H9 (cell line): ENCODE data around the gene AGT. TPM values are rescaled to one million over a fixed set of nuclear protein-coding genes. Genes with fewer than 3 reads are reported as not detected.

Source experiments
- DNase-seq: peaks from one replicate; pipeline ENCODE4 v3.0.0-alpha.2; 2017
- H2AFZ ChIP-seq: one replicate; pipeline ENCODE4 v1.6.1; 2013; ENCODE audit warnings: mild to moderate bottlenecking, low read length, control low read depth, moderate library complexity
- H2AK5ac ChIP-seq: 2 replicates; pipeline ENCODE4 v1.6.1; 2013; ENCODE audit warnings: low read length, control low read depth, mixed read lengths; ENCODE audit not compliant: insufficient read length
- H2BK120ac ChIP-seq: one replicate; pipeline ENCODE4 v1.6.1; 2013; ENCODE audit warnings: low read depth, mild to moderate bottlenecking, low read length, control low read depth, inconsistent platforms; ENCODE audit not compliant: poor library complexity, severe bottlenecking
- H2BK12ac ChIP-seq: 2 replicates; pipeline ENCODE4 v1.6.1; 2013; ENCODE audit warnings: low read length, control low read depth, mixed read lengths, low read depth; ENCODE audit not compliant: insufficient read length
- H2BK15ac ChIP-seq: 2 replicates; pipeline ENCODE4 v1.6.1; 2013; ENCODE audit warnings: low read depth, low read length, control low read depth
- H2BK20ac ChIP-seq: one replicate; pipeline ENCODE4 v1.6.1; 2013; ENCODE audit warnings: low read depth, mild to moderate bottlenecking, low read length, control low read depth, inconsistent platforms; ENCODE audit not compliant: poor library complexity, severe bottlenecking
- H2BK5ac ChIP-seq: 2 replicates; pipeline ENCODE4 v1.6.1; 2013; ENCODE audit warnings: low read length, control low read depth, mixed read lengths; ENCODE audit not compliant: insufficient read length
- H3K14ac ChIP-seq: 2 replicates; pipeline ENCODE4 v1.6.1; 2013; ENCODE audit warnings: low read length, control low read depth; ENCODE audit not compliant: insufficient read depth
- H3K18ac ChIP-seq: 2 replicates; pipeline ENCODE4 v1.6.1; 2013; ENCODE audit warnings: low read depth, mild to moderate bottlenecking, mixed read lengths, low read length, control low read depth; ENCODE audit not compliant: insufficient read length
- H3K23ac ChIP-seq: 2 replicates; pipeline ENCODE4 v1.6.1; 2013; ENCODE audit warnings: low read length, control low read depth, mixed read lengths, low read depth; ENCODE audit not compliant: insufficient read length
- H3K23me2 ChIP-seq: 2 replicates; pipeline ENCODE4 v1.6.1; 2013; ENCODE audit warnings: low read depth, mild to moderate bottlenecking, mixed read lengths, low read length, control low read depth; ENCODE audit not compliant: insufficient read length, poor library complexity, severe bottlenecking
- H3K27ac ChIP-seq: 2 replicates; pipeline ENCODE4 v1.5.1; 2013; ENCODE audit warnings: low read length, control low read depth, mixed read lengths, low read depth; ENCODE audit not compliant: insufficient read length
- H3K27me3 ChIP-seq: 2 replicates; pipeline ENCODE4 v1.6.1; 2013; ENCODE audit warnings: low read length, control low read depth, inconsistent platforms; ENCODE audit not compliant: insufficient read depth
- H3K4ac ChIP-seq: 2 replicates; pipeline ENCODE4 v1.6.1; 2013; ENCODE audit warnings: low read depth, mild to moderate bottlenecking, control low read depth, inconsistent platforms, low read length, moderate library complexity
- H3K4me1 ChIP-seq: 2 replicates; pipeline ENCODE4 v1.6.1; 2013; ENCODE audit warnings: low read length, control low read depth, inconsistent platforms; ENCODE audit not compliant: insufficient read depth
- H3K4me2 ChIP-seq: 2 replicates; pipeline ENCODE4 v1.6.1; 2013; ENCODE audit warnings: low read length, control low read depth, mixed read lengths; ENCODE audit not compliant: insufficient read length, insufficient read depth
- H3K56ac ChIP-seq: 2 replicates; pipeline ENCODE4 v1.6.1; 2013; ENCODE audit warnings: low read depth, mild to moderate bottlenecking, mixed read lengths, low read length, control low read depth; ENCODE audit not compliant: insufficient read length
- H3K79me1 ChIP-seq: 2 replicates; pipeline ENCODE4 v1.6.1; 2013; ENCODE audit warnings: low read depth, mild to moderate bottlenecking, moderate library complexity, low read length, control low read depth, inconsistent platforms; ENCODE audit not compliant: insufficient read depth, poor library complexity, severe bottlenecking
- H3K79me2 ChIP-seq: 2 replicates; pipeline ENCODE4 v1.6.1; 2013; ENCODE audit warnings: low read length, control low read depth, inconsistent platforms; ENCODE audit not compliant: insufficient read depth
- H3K9ac ChIP-seq: 2 replicates; pipeline ENCODE4 v1.6.1; 2013; ENCODE audit warnings: low read length, control low read depth, mixed read lengths; ENCODE audit not compliant: insufficient read length; ENCODE audit errors: extremely low read depth
- H3K9me3 ChIP-seq: one replicate; pipeline ENCODE4 v1.6.1; 2013; ENCODE audit warnings: low read depth, low read length, inconsistent platforms; ENCODE audit not compliant: control insufficient read depth
- H3T11ph ChIP-seq: one replicate; pipeline ENCODE4 v1.6.1; 2013; ENCODE audit warnings: mild to moderate bottlenecking, low read length, control low read depth, inconsistent platforms
- H4K20me1 ChIP-seq: one replicate; pipeline ENCODE4 v1.6.1; 2013; ENCODE audit not compliant: control insufficient read depth, insufficient read length, insufficient read depth
- H4K5ac ChIP-seq: 2 replicates; pipeline ENCODE4 v1.6.1; 2013; ENCODE audit warnings: low read depth, mild to moderate bottlenecking, mixed read lengths, low read length, control low read depth; ENCODE audit not compliant: insufficient read length
- H4K8ac ChIP-seq: replicated peaks from 2 replicates; pipeline ENCODE4 v1.6.1; 2013; ENCODE audit warnings: low read length, control low read depth, mixed read lengths, low read depth; ENCODE audit not compliant: insufficient read length
- H4K91ac ChIP-seq: 2 replicates; pipeline ENCODE4 v1.6.1; 2013; ENCODE audit warnings: low read depth, mild to moderate bottlenecking, moderate library complexity, mixed read lengths, low read length, control low read depth; ENCODE audit not compliant: insufficient read length
- H3K27ac Mint-ChIP-seq, 3 experiments: 2 replicates in 2 of 3; 3 replicates in 1 of 3; pipeline ENCODE4 v1.8.0; 2020 to 2021; ENCODE audit warnings: mixed read lengths in 3 of 3, mild to moderate bottlenecking in 1 of 3, moderate library complexity in 1 of 3
- H3K27me3 Mint-ChIP-seq: 2 replicates; pipeline ENCODE4 v1.8.0; 2021; ENCODE audit warnings: low read depth, mild to moderate bottlenecking, moderate library complexity, mixed read lengths
- H3K36me3 Mint-ChIP-seq, 3 experiments: 2 replicates in 2 of 3; 3 replicates in 1 of 3; pipeline ENCODE4 v1.8.0; 2020 to 2021; ENCODE audit warnings: low read depth in 3 of 3, mixed read lengths in 3 of 3; ENCODE audit not compliant: insufficient read depth in 1 of 3
- H3K4me1 Mint-ChIP-seq, 2 experiments: 2 replicates each; pipeline ENCODE4 v1.8.0; 2020; ENCODE audit warnings: mixed read lengths in 2 of 2
- H3K4me3 Mint-ChIP-seq, 2 experiments: 2 replicates in 1 of 2; 3 replicates in 1 of 2; pipeline ENCODE4 v1.8.0; 2020 to 2021; ENCODE audit warnings: mild to moderate bottlenecking in 2 of 2, mixed read lengths in 2 of 2, moderate library complexity in 1 of 2
- H3K9me3 Mint-ChIP-seq, 2 experiments: 2 replicates in 1 of 2; 3 replicates in 1 of 2; pipeline ENCODE4 v1.8.0; 2020; ENCODE audit warnings: mild to moderate bottlenecking in 2 of 2, mixed read lengths in 2 of 2, moderate library complexity in 1 of 2
- CTCF ChIP-seq: fragments of 200-600 bp; sonication (generic); conservative IDR thresholded peaks from 3 replicates; pipeline ENCODE4 v1.8.0; 2021; ENCODE audit warnings: antibody characterized with exemption, mild to moderate bottlenecking
- WGBS: extraction: QIAGEN DNeasy Blood & Tissue Kit; methylation state at CpG from one replicate; pipeline ENCODE4 v1.1.7; 2013; ENCODE audit warnings: missing lambda C conversion rate, low lambda C conversion rate, mixed read lengths; ENCODE audit not compliant: insufficient read length; ENCODE audit errors: extremely low coverage; 5-methylcytosine and 5-hydroxymethylcytosine counted together
- total RNA-seq: library from RNA; stranded (reverse); gene quantifications from 2 replicates; pipeline ENCODE4 v1.2.1, GENCODE V29; 2021

Gene AGT
- total RNA-seq, 1 experiment from 2014 or later, result not detected

- no peaks in the 10 kb centered on the region for H3K79me1 ChIP-seq
- no peak overlapping the region for H4K8ac ChIP-seq
- H3K4me1 ChIP-seq, result peaks cover 5% of the 10 kb centered on the region; the same call in 1 of the 2 replicates
- no peak overlapping the region for H3K56ac ChIP-seq
- H3K4me1 Mint-ChIP-seq, result peaks cover 14 to 18% of the 10 kb centered on the region in 2 experiments
- no CpG with 5 or more reads among the region's 6 CpGs for WGBS
- no peak overlapping the region for H2BK120ac ChIP-seq
- DNase-seq, result no peak
- H3K9me3 ChIP-seq, result no peaks in the 10 kb centered on the region
- H3T11ph ChIP-seq, result no peak overlapping the region
- H2BK20ac ChIP-seq, result no peak overlapping the region
- no peak overlapping the region; a peak in 1 of 5 replicates for H3K4me3 Mint-ChIP-seq
- H2AFZ ChIP-seq, result no peak overlapping the region
- H2BK5ac ChIP-seq, result no peak overlapping the region
- H4K91ac ChIP-seq, result no peak overlapping the region
- H3K27ac Mint-ChIP-seq, result no peak overlapping the region; a peak in 2 of 7 replicates
- peaks cover 2% of the 10 kb centered on the region for H3K27me3 Mint-ChIP-seq
- TF ChIP-seq CTCF, result no peak
- no peak overlapping the region for H3K4ac ChIP-seq
- H2BK15ac ChIP-seq, result no peak overlapping the region
- H4K5ac ChIP-seq, result no peak overlapping the region
- no peak overlapping the region for H3K18ac ChIP-seq
- no peak overlapping the region for H2BK12ac ChIP-seq
- H3K23me2 ChIP-seq, result no peaks in the 10 kb centered on the region
- H3K23ac ChIP-seq, result no peak overlapping the region
- H4K20me1 ChIP-seq, result no peaks in the 10 kb centered on the region
- H3K27me3 ChIP-seq, result no peaks in the 10 kb centered on the region
- no peaks in the 10 kb centered on the region for H3K79me2 ChIP-seq
- no peak overlapping the region for H2AK5ac ChIP-seq
- peak overlapping the region; percentile 72; the same call in 1 of the 2 replicates for H3K14ac ChIP-seq
- no peak overlapping the region for H3K27ac ChIP-seq
- no peaks in the 10 kb centered on the region for H3K36me3 Mint-ChIP-seq
- no peak overlapping the region for H3K9ac ChIP-seq
- H3K4me2 ChIP-seq, result no peak overlapping the region
- no peaks in the 10 kb centered on the region; a peak in 1 of 5 replicates for H3K9me3 Mint-ChIP-seq
These were observed 14.9 kb upstream of the AGT start for GRCh38 chr1:230728710-230729392.
